ENCODE data around the gene NUDCD2.
"Not testable (repeated sequence)": the region's sequence is repeated elsewhere in the genome, so short reads cannot be mapped to it uniquely, and the experiment has no call there.

Gene NUDCD2

GRCh38 chr5:163397354-163397753 is 62.5 kb downstream of the NUDCD2 start:
- DNase-seq (ENCODE audit: low read depth in 1 of 2, low spot score in 1 of 2), result no peak
- TF ChIP-seq CTCF (IDR thresholded peaks at IDR 0.05; ENCODE audit: insufficient read depth, low read length) (no peak), POLR2AphosphoS5 (IDR thresholded peaks at IDR 0.05; ENCODE audit: low read depth) (no peak), GABPA (IDR thresholded peaks at IDR 0.05; ENCODE audit: low read depth) (no peak), SPI1 (IDR thresholded peaks at IDR 0.05; ENCODE audit: borderline replicate concordance, low read depth) (no peak), REST (IDR thresholded peaks at IDR 0.05; ENCODE audit: insufficient replicate concordance, low read depth) (no peak)
- Histone ChIP-seq H3K27me3 (ENCODE audit: insufficient read depth, poor library complexity, severe bottlenecking) (no peaks in the 10 kb centered on the region), H3K4me3 (replicated peaks; ENCODE audit: insufficient read depth, low read length) (no peak overlapping the region), H3K27ac (replicated peaks) (no peak overlapping the region)

DNA sequence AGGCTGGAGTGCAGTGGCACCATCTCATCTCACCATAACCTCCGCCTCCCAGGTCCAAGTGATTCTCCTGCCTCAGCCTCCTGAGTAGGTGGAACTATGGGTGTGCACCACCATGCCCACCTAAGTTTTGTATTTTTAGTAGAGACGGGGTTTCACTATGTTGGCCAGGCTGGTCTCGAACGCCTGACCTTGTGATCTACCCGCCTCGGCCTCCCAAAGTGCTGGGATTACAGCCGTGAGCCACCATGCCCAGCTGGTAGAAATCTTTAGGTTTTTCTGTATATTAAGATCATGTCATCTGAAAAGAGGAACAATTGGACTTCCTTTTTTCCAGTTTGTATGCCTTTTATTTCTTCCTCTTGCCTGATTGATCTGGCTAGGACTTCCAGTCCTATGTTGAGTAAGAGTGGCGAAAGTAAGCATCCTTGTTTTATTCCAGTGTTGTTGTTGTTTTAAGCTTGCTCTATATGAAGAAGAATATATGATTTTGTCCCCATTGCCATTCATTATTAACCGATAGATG is 63.0 kb downstream of the NUDCD2 start:
- H3K27ac ChIP-seq (replicated peaks); H3K27me3 ChIP-seq (ENCODE audit: insufficient read depth, poor library complexity, severe bottlenecking); H3K4me3 ChIP-seq (replicated peaks; ENCODE audit: insufficient read depth, low read length): not testable (repeated sequence)
- TF ChIP-seq SPI1 (IDR thresholded peaks at IDR 0.05; ENCODE audit: borderline replicate concordance, low read depth), result peak; percentile 94
- DNase-seq (ENCODE audit: low read depth in 1 of 2, low spot score in 1 of 2), result peak in 1 of 2 experiments; percentile 38

Measured in HL-60 (cell line).